Measurements from ENCODE around the gene FAM20A. TPM values are rescaled to one million over a fixed set of nuclear protein-coding genes. Genes with fewer than 3 reads are reported as not detected.

The FAM20A gene
- total and polyA plus RNA-seq, 9 of the 15 experiments (the other 6 are each of a cell fraction or from before 2014, with no cell fraction given), result 0.07 TPM; not detected in 8

- TF ChIP-seq CHD7 (IDR thresholded peaks at IDR 0.05; ENCODE audit: low read depth, low read length) (no peak), LCOR (CRISPR knock-in tag; IDR thresholded peaks at IDR 0.05) (no peak), KAT2B (IDR thresholded peaks at IDR 0.05; ENCODE audit: low read depth, low read length) (no peak), RBBP5 (IDR thresholded peaks at IDR 0.05; ENCODE audit: borderline replicate concordance, insufficient read depth, low read length, poor library complexity, severe bottlenecking) (peak; percentile 77), SLC30A9 (CRISPR knock-in tag; IDR thresholded peaks at IDR 0.05) (no peak), TCF7L2 (IDR thresholded peaks at IDR 0.05; ENCODE audit: low read depth, low read length) (no peak), EP300 (IDR thresholded peaks at IDR 0.05; ENCODE audit: low read length) (no peak), FOS (IDR thresholded peaks at IDR 0.05; ENCODE audit: extremely low read depth, insufficient read length) (peak; percentile 60), ZNF57 (CRISPR knock-in tag; IDR thresholded peaks at IDR 0.05) (no peak), SAFB2 (IDR thresholded peaks at IDR 0.05; ENCODE audit: borderline replicate concordance, low read depth, low read length, severe bottlenecking) (no peak), HNRNPL (IDR thresholded peaks at IDR 0.05; ENCODE audit: low read depth, low read length) (no peak), ZBTB8A (IDR thresholded peaks at IDR 0.05; ENCODE audit: partially characterized antibody) (no peak), ID3 (CRISPR knock-in tag; IDR thresholded peaks at IDR 0.05) (no peak), ID3 (tag; IDR thresholded peaks at IDR 0.05) (no peak), CGGBP1 (CRISPR knock-in tag; IDR thresholded peaks at IDR 0.05) (no peak), ZBTB7A (IDR thresholded peaks at IDR 0.05; ENCODE audit: borderline replicate concordance, control insufficient read depth, low read depth, low read length) (peak; percentile 67; the same call in 1 of the 2 replicates), ZNF785 (CRISPR knock-in tag; IDR thresholded peaks at IDR 0.05) (no peak)
Measured at GRCh38 chr17:68512247-68512959, 88.8 kb downstream of the FAM20A start, which contains the start of gene PRKAR1A (continued).

All from K562 (cell line).